PC-3 (cell line): ENCODE results near the gene PRPF40A.

Experiments used
- CTCF ChIP-seq: fragments of 300-600 bp; sonication (generic); conservative IDR thresholded peaks from 2 replicates; pipeline ENCODE4 v1.5.1; 2017; ENCODE audit warnings: antibody characterized with exemption, low read depth, mild to moderate bottlenecking, low read length
- EZH2 ChIP-seq: fragments of 300-600 bp; sonication (generic); IDR thresholded peaks from one replicate; pipeline ENCODE4 v1.6.1; 2017; ENCODE audit warnings: antibody characterized with exemption, mild to moderate bottlenecking, low read length; ENCODE audit not compliant: unreplicated experiment

- TF ChIP-seq CTCF (no peak), EZH2 (no peak)
These were observed 6.7 kb upstream of the PRPF40A start for GRCh38 chr2:152723918-152724317.
